IPS-20b (cell line): ENCODE data around the gene MBTPS1.

Experiments
- H3K27ac ChIP-seq: one replicate; pipeline ENCODE4 v1.5.1; 2013; ENCODE audit warnings: low read length
- H3K27me3 ChIP-seq: 2 replicates; pipeline ENCODE4 v1.6.1; 2013; ENCODE audit warnings: mild to moderate bottlenecking, low read length, inconsistent platforms; ENCODE audit not compliant: insufficient read depth
- H3K36me3 ChIP-seq: 2 replicates; pipeline ENCODE4 v1.6.1; 2013; ENCODE audit warnings: low read depth, mild to moderate bottlenecking, inconsistent platforms, low read length, moderate library complexity; ENCODE audit not compliant: insufficient read depth
- H3K4me1 ChIP-seq: 2 replicates; pipeline ENCODE4 v1.6.1; 2013; ENCODE audit warnings: mild to moderate bottlenecking, control low read depth, inconsistent platforms, low read length, moderate library complexity; ENCODE audit not compliant: insufficient read depth
- H3K4me3 ChIP-seq: 2 replicates; pipeline ENCODE4 v1.5.1; 2013; ENCODE audit warnings: mild to moderate bottlenecking, low read length, inconsistent platforms
- H3K9ac ChIP-seq: 2 replicates; pipeline ENCODE4 v1.6.1; 2013; ENCODE audit warnings: low read depth, mild to moderate bottlenecking, inconsistent platforms, low read length, moderate library complexity
- H3K9me3 ChIP-seq: 2 replicates; pipeline ENCODE4 v1.6.1; 2013; ENCODE audit warnings: mild to moderate bottlenecking, low read depth, low read length, inconsistent platforms; ENCODE audit not compliant: insufficient read depth

Gene MBTPS1

GRCh38 chr16:84038469-84038868, 78.3 kb downstream of the MBTPS1 start:
- H3K9ac ChIP-seq: no peak overlapping the region
- no peaks in the 10 kb centered on the region for H3K9me3 ChIP-seq
- peaks cover 9% of the 10 kb centered on the region; the same call in 1 of the 2 replicates for H3K27me3 ChIP-seq
- H3K4me3 ChIP-seq: no peak overlapping the region
- peaks cover 3% of the 10 kb centered on the region; the same call in 1 of the 2 replicates for H3K4me1 ChIP-seq
- no peak overlapping the region for H3K27ac ChIP-seq
- no peaks in the 10 kb centered on the region for H3K36me3 ChIP-seq

- Histone ChIP-seq H3K9me3 (no peaks in the 10 kb centered on the region), H3K4me1 (no peaks in the 10 kb centered on the region), H3K27me3 (no peaks in the 10 kb centered on the region), H3K36me3 (no peaks in the 10 kb centered on the region), H3K27ac (no peak overlapping the region), H3K9ac (no peak overlapping the region), H3K4me3 (no peak overlapping the region)
Measured at GRCh38 chr16:84036982-84037425, 79.7 kb downstream of the MBTPS1 start.

- no peak overlapping the region for H3K4me3 ChIP-seq
- H3K9me3 ChIP-seq: no peaks in the 10 kb centered on the region
- no peaks in the 10 kb centered on the region for H3K4me1 ChIP-seq
- H3K27ac ChIP-seq: no peak overlapping the region
- H3K27me3 ChIP-seq: no peaks in the 10 kb centered on the region
- no peaks in the 10 kb centered on the region for H3K36me3 ChIP-seq
- H3K9ac ChIP-seq: no peak overlapping the region
Measured at GRCh38 chr16:84036131-84036530, 80.6 kb downstream of the MBTPS1 start.

GRCh38 chr16:84034516-84034915, 82.2 kb downstream of the MBTPS1 start:
- Histone ChIP-seq H3K9me3 (no peaks in the 10 kb centered on the region), H3K4me3 (no peak overlapping the region), H3K4me1 (no peaks in the 10 kb centered on the region), H3K36me3 (no peaks in the 10 kb centered on the region), H3K27me3 (no peaks in the 10 kb centered on the region), H3K27ac (no peak overlapping the region), H3K9ac (no peak overlapping the region)

GRCh38 chr16:84033251-84034195, 83.2 kb downstream of the MBTPS1 start:
- Histone ChIP-seq H3K27ac (no peak overlapping the region), H3K9me3 (no peaks in the 10 kb centered on the region), H3K9ac (no peak overlapping the region), H3K4me3 (no peak overlapping the region), H3K27me3 (no peaks in the 10 kb centered on the region), H3K4me1 (no peaks in the 10 kb centered on the region), H3K36me3 (no peaks in the 10 kb centered on the region)

GRCh38 chr16:84032458-84033178, 84.1 kb downstream of the MBTPS1 start:
- H3K36me3 ChIP-seq: no peaks in the 10 kb centered on the region
- no peaks in the 10 kb centered on the region for H3K4me1 ChIP-seq
- no peak overlapping the region for H3K27ac ChIP-seq
- no peak overlapping the region for H3K4me3 ChIP-seq
- no peak overlapping the region for H3K9ac ChIP-seq
- H3K27me3 ChIP-seq: no peaks in the 10 kb centered on the region
- H3K9me3 ChIP-seq: no peaks in the 10 kb centered on the region

GRCh38 chr16:84031556-84031955, 85.2 kb downstream of the MBTPS1 start:
- Histone ChIP-seq H3K9ac (no peak overlapping the region), H3K4me1 (no peaks in the 10 kb centered on the region), H3K9me3 (no peaks in the 10 kb centered on the region), H3K4me3 (no peak overlapping the region), H3K27me3 (no peaks in the 10 kb centered on the region), H3K36me3 (no peaks in the 10 kb centered on the region), H3K27ac (no peak overlapping the region)

- no peak overlapping the region for H3K9ac ChIP-seq
- H3K9me3 ChIP-seq: no peaks in the 10 kb centered on the region
- no peak overlapping the region for H3K27ac ChIP-seq
- H3K4me3 ChIP-seq: no peak overlapping the region
- H3K4me1 ChIP-seq: no peaks in the 10 kb centered on the region
- H3K36me3 ChIP-seq: no peaks in the 10 kb centered on the region
- H3K27me3 ChIP-seq: no peaks in the 10 kb centered on the region
Measured at GRCh38 chr16:84029297-84030047, 87.3 kb downstream of the MBTPS1 start.

- no peaks in the 10 kb centered on the region for H3K27me3 ChIP-seq
Measured at GRCh38 chr16:84027625-84028024, 89.1 kb downstream of the MBTPS1 start.

GRCh38 chr16:84026606-84027005, 90.1 kb downstream of the MBTPS1 start:
- H3K4me1 ChIP-seq: peaks cover 9% of the 10 kb centered on the region; the same call in 1 of the 2 replicates

More at GRCh38 chr16:84027625-84028024, 89.1 kb downstream of the MBTPS1 start:
- no peak overlapping the region for H3K9ac ChIP-seq
- no peaks in the 10 kb centered on the region for H3K9me3 ChIP-seq
- H3K4me1 ChIP-seq: peaks cover 6% of the 10 kb centered on the region; the same call in 1 of the 2 replicates
- no peak overlapping the region for H3K27ac ChIP-seq
- H3K4me3 ChIP-seq: no peak overlapping the region
- no peaks in the 10 kb centered on the region for H3K36me3 ChIP-seq

GRCh38 chr16:84024854-84025253, 91.9 kb downstream of the MBTPS1 start:
- H3K4me3 ChIP-seq: no peak overlapping the region
- H3K27ac ChIP-seq: no peak overlapping the region
- peaks cover 9% of the 10 kb centered on the region; the same call in 1 of the 2 replicates for H3K4me1 ChIP-seq
- H3K27me3 ChIP-seq: no peaks in the 10 kb centered on the region
- no peaks in the 10 kb centered on the region for H3K36me3 ChIP-seq
- H3K9ac ChIP-seq: no peak overlapping the region
- H3K9me3 ChIP-seq: peaks cover 7% of the 10 kb centered on the region

More at GRCh38 chr16:84026606-84027005, 90.1 kb downstream of the MBTPS1 start:
- Histone ChIP-seq H3K27me3 (no peaks in the 10 kb centered on the region), H3K4me3 (no peak overlapping the region), H3K9ac (no peak overlapping the region), H3K27ac (no peak overlapping the region), H3K9me3 (peaks cover 2% of the 10 kb centered on the region), H3K36me3 (no peaks in the 10 kb centered on the region)
